Activated naive CD8-positive, alpha-beta T cell treated with anti-CD3 and anti-CD28 coated beads, Interleukin-2, amount 10 ng/mL, durations not matched to agents 7 days and 5 days (primary cell): ENCODE results near the gene TTLL11. TPM values are rescaled to one million over a fixed set of nuclear protein-coding genes. Genes with fewer than 3 reads are reported as not detected.

ENCODE experiments used
- ATAC-seq: fragments of 150-1000 bp; cut with Tn5 transposase; one replicate; pipeline ENCODE4 v1.10.0; 2021; ENCODE audit warnings: low read depth, moderate library complexity
- POLR2A ChIA-PET: fragments of 350-600 bp; sonication (Branson Sonifier 250); formaldehyde crosslinking; loops from one replicate; lab custom pipeline; 2021; ENCODE audit warnings: antibody characterized with exemption; lab: Charles Lee
- DNase-seq: peaks from one replicate; pipeline ENCODE4 v3.0.0; 2021
- H3K27ac Mint-ChIP-seq: one replicate; pipeline ENCODE4 v1.8.0; 2022; ENCODE audit warnings: mild to moderate bottlenecking, mixed read lengths
- H3K27me3 Mint-ChIP-seq: one replicate; pipeline ENCODE4 v1.8.0; 2022; ENCODE audit warnings: mild to moderate bottlenecking, moderate library complexity, mixed read lengths
- H3K36me3 Mint-ChIP-seq: one replicate; pipeline ENCODE4 v1.8.0; 2021; ENCODE audit warnings: mild to moderate bottlenecking, mixed read lengths
- H3K4me1 Mint-ChIP-seq: one replicate; pipeline ENCODE4 v1.8.0; 2021; ENCODE audit warnings: mixed read lengths
- H3K4me3 Mint-ChIP-seq: one replicate; pipeline ENCODE4 v1.8.0; 2022; ENCODE audit warnings: mild to moderate bottlenecking, moderate library complexity, mixed read lengths
- H3K9me3 Mint-ChIP-seq: one replicate; pipeline ENCODE4 v1.8.0; 2021; ENCODE audit warnings: mixed read lengths
- total RNA-seq, 2 experiments: library from RNA; stranded (reverse); gene quantifications; one replicate each; pipeline ENCODE4 v1.2.3, GENCODE V29; 2021

TTLL11 gene
- total RNA-seq, 2 experiments from 2014 or later = 3.9 to 4.1 TPM

- H3K27ac Mint-ChIP-seq = no peak overlapping the region
- H3K36me3 Mint-ChIP-seq = no peaks in the 10 kb centered on the region
- H3K9me3 Mint-ChIP-seq = no peaks in the 10 kb centered on the region
- no peak for ATAC-seq
- POLR2A ChIA-PET = no interaction called here
- peaks cover 4% of the 10 kb centered on the region for H3K27me3 Mint-ChIP-seq
- no peaks in the 10 kb centered on the region for H3K4me1 Mint-ChIP-seq
- no peak for DNase-seq
- H3K4me3 Mint-ChIP-seq = no peak overlapping the region
Observed at GRCh38 chr9:121942866-121943382, 150.2 kb downstream of the TTLL11 start.

- H3K27me3 Mint-ChIP-seq = peaks cover 4% of the 10 kb centered on the region
- H3K4me3 Mint-ChIP-seq = no peak overlapping the region
- POLR2A ChIA-PET = no interaction called here
- H3K9me3 Mint-ChIP-seq = no peaks in the 10 kb centered on the region
- DNase-seq (no peak), ATAC-seq (no peak)
- H3K36me3 Mint-ChIP-seq = no peaks in the 10 kb centered on the region
- H3K27ac Mint-ChIP-seq = no peak overlapping the region
- no peaks in the 10 kb centered on the region for H3K4me1 Mint-ChIP-seq
Observed at GRCh38 chr9:121942313-121942712, 150.8 kb downstream of the TTLL11 start.

GRCh38 chr9:121939643-121940042 lies 153.5 kb downstream of the TTLL11 start:
- Mint-ChIP-seq H3K9me3 (no peaks in the 10 kb centered on the region), H3K4me3 (no peak overlapping the region), H3K36me3 (no peaks in the 10 kb centered on the region), H3K27me3 (no peaks in the 10 kb centered on the region), H3K27ac (no peak overlapping the region), H3K4me1 (no peaks in the 10 kb centered on the region)
- ATAC-seq = no peak
- DNase-seq = no peak
- POLR2A ChIA-PET = no interaction called here

GRCh38 chr9:121938621-121939020 lies 154.5 kb downstream of the TTLL11 start:
- H3K27ac Mint-ChIP-seq = no peak overlapping the region
- POLR2A ChIA-PET = no interaction called here

GRCh38 chr9:121937240-121937639 lies 155.9 kb downstream of the TTLL11 start:
- H3K27ac Mint-ChIP-seq = no peak overlapping the region
- no peak for ATAC-seq
- no peaks in the 10 kb centered on the region for H3K27me3 Mint-ChIP-seq
- H3K4me1 Mint-ChIP-seq = no peaks in the 10 kb centered on the region
- no peak overlapping the region for H3K4me3 Mint-ChIP-seq
- no peak for DNase-seq
- H3K36me3 Mint-ChIP-seq = no peaks in the 10 kb centered on the region
- POLR2A ChIA-PET = no interaction called here
- no peaks in the 10 kb centered on the region for H3K9me3 Mint-ChIP-seq

More at GRCh38 chr9:121938621-121939020, 154.5 kb downstream of the TTLL11 start:
- no peaks in the 10 kb centered on the region for H3K4me1 Mint-ChIP-seq
- ATAC-seq (no peak), DNase-seq (no peak)
- no peaks in the 10 kb centered on the region for H3K9me3 Mint-ChIP-seq
- no peaks in the 10 kb centered on the region for H3K27me3 Mint-ChIP-seq
- no peak overlapping the region for H3K4me3 Mint-ChIP-seq
- no peaks in the 10 kb centered on the region for H3K36me3 Mint-ChIP-seq

GRCh38 chr9:121935739-121936138 lies 157.4 kb downstream of the TTLL11 start:
- no peaks in the 10 kb centered on the region for H3K9me3 Mint-ChIP-seq
- no peaks in the 10 kb centered on the region for H3K4me1 Mint-ChIP-seq
- ATAC-seq (no peak), DNase-seq (no peak)
- no peaks in the 10 kb centered on the region for H3K27me3 Mint-ChIP-seq
- POLR2A ChIA-PET = no interaction called here
- no peaks in the 10 kb centered on the region for H3K36me3 Mint-ChIP-seq
- H3K27ac Mint-ChIP-seq = no peak overlapping the region
- no peak overlapping the region for H3K4me3 Mint-ChIP-seq

- no peak overlapping the region for H3K4me3 Mint-ChIP-seq
- ATAC-seq (no peak), DNase-seq (no peak)
- peaks cover 3% of the 10 kb centered on the region for H3K27me3 Mint-ChIP-seq
- no peak overlapping the region for H3K27ac Mint-ChIP-seq
- no peaks in the 10 kb centered on the region for H3K9me3 Mint-ChIP-seq
- POLR2A ChIA-PET = no interaction called here
- no peaks in the 10 kb centered on the region for H3K36me3 Mint-ChIP-seq
- H3K4me1 Mint-ChIP-seq = no peaks in the 10 kb centered on the region
Observed at GRCh38 chr9:121930956-121931355, 162.2 kb downstream of the TTLL11 start.

GRCh38 chr9:121929893-121930875 lies 162.9 kb downstream of the TTLL11 start:
- POLR2A ChIA-PET = no interaction called here

GRCh38 chr9:121927636-121928035 lies 165.5 kb downstream of the TTLL11 start:
- H3K4me3 Mint-ChIP-seq = no peak overlapping the region
- POLR2A ChIA-PET = no interaction called here
- no peaks in the 10 kb centered on the region for H3K36me3 Mint-ChIP-seq
- ATAC-seq = no peak
- DNase-seq = no peak
- no peaks in the 10 kb centered on the region for H3K9me3 Mint-ChIP-seq
- no peaks in the 10 kb centered on the region for H3K4me1 Mint-ChIP-seq
- peaks cover 3% of the 10 kb centered on the region for H3K27me3 Mint-ChIP-seq
- H3K27ac Mint-ChIP-seq = no peak overlapping the region

More at GRCh38 chr9:121929893-121930875, 162.9 kb downstream of the TTLL11 start:
- H3K9me3 Mint-ChIP-seq = no peaks in the 10 kb centered on the region
- no peaks in the 10 kb centered on the region for H3K36me3 Mint-ChIP-seq
- no peak overlapping the region for H3K27ac Mint-ChIP-seq
- DNase-seq (no peak), ATAC-seq (no peak)
- no peak overlapping the region for H3K4me3 Mint-ChIP-seq
- peaks cover 3% of the 10 kb centered on the region for H3K27me3 Mint-ChIP-seq
- no peaks in the 10 kb centered on the region for H3K4me1 Mint-ChIP-seq

- no peak overlapping the region for H3K4me3 Mint-ChIP-seq
- H3K9me3 Mint-ChIP-seq = no peaks in the 10 kb centered on the region
- H3K4me1 Mint-ChIP-seq = no peaks in the 10 kb centered on the region
- POLR2A ChIA-PET = no interaction called here
- H3K27me3 Mint-ChIP-seq = peaks cover 3% of the 10 kb centered on the region
- no peaks in the 10 kb centered on the region for H3K36me3 Mint-ChIP-seq
- H3K27ac Mint-ChIP-seq = no peak overlapping the region
- DNase-seq (no peak), ATAC-seq (no peak)
Observed at GRCh38 chr9:121927081-121927480, 166.0 kb downstream of the TTLL11 start.

GRCh38 chr9:121926351-121926801 lies 166.7 kb downstream of the TTLL11 start:
- H3K27ac Mint-ChIP-seq = no peak overlapping the region
- H3K27me3 Mint-ChIP-seq = peaks cover 3% of the 10 kb centered on the region
- ATAC-seq (no peak), DNase-seq (no peak)
- POLR2A ChIA-PET = no interaction called here
- H3K4me3 Mint-ChIP-seq = no peak overlapping the region
- no peaks in the 10 kb centered on the region for H3K9me3 Mint-ChIP-seq
- H3K4me1 Mint-ChIP-seq = no peaks in the 10 kb centered on the region
- H3K36me3 Mint-ChIP-seq = no peaks in the 10 kb centered on the region

GRCh38 chr9:121925935-121926334 lies 167.2 kb downstream of the TTLL11 start:
- POLR2A ChIA-PET = no interaction called here
- Mint-ChIP-seq H3K4me3 (no peak overlapping the region), H3K36me3 (no peaks in the 10 kb centered on the region), H3K27ac (no peak overlapping the region), H3K4me1 (no peaks in the 10 kb centered on the region), H3K9me3 (no peaks in the 10 kb centered on the region), H3K27me3 (peaks cover 3% of the 10 kb centered on the region)
- no peak for DNase-seq
- no peak for ATAC-seq

- Mint-ChIP-seq H3K4me1 (no peaks in the 10 kb centered on the region), H3K27ac (no peak overlapping the region), H3K9me3 (no peaks in the 10 kb centered on the region), H3K27me3 (peaks cover 3% of the 10 kb centered on the region), H3K36me3 (no peaks in the 10 kb centered on the region), H3K4me3 (no peak overlapping the region)
- no peak for ATAC-seq
- no peak for DNase-seq
- POLR2A ChIA-PET = no interaction called here
Observed at GRCh38 chr9:121924700-121925099, 168.4 kb downstream of the TTLL11 start.

GRCh38 chr9:121921444-121921843 lies 171.7 kb downstream of the TTLL11 start:
- ATAC-seq = no peak
- POLR2A ChIA-PET = no interaction called here

More at GRCh38 chr9:121921444-121921843, 171.7 kb downstream of the TTLL11 start:
- H3K9me3 Mint-ChIP-seq = no peaks in the 10 kb centered on the region
- no peaks in the 10 kb centered on the region for H3K36me3 Mint-ChIP-seq
- no peaks in the 10 kb centered on the region for H3K4me1 Mint-ChIP-seq
- H3K27me3 Mint-ChIP-seq = peaks cover 3% of the 10 kb centered on the region
- H3K4me3 Mint-ChIP-seq = no peak overlapping the region
- DNase-seq = no peak
- no peak overlapping the region for H3K27ac Mint-ChIP-seq
